ENCODE measurements around the gene C13orf46. TPM values are rescaled to one million over a fixed set of nuclear protein-coding genes. Genes with fewer than 3 reads are reported as not detected.

The C13orf46 gene
- total RNA-seq, 1 donor from 2014 or later = 0.69 TPM

DNA sequence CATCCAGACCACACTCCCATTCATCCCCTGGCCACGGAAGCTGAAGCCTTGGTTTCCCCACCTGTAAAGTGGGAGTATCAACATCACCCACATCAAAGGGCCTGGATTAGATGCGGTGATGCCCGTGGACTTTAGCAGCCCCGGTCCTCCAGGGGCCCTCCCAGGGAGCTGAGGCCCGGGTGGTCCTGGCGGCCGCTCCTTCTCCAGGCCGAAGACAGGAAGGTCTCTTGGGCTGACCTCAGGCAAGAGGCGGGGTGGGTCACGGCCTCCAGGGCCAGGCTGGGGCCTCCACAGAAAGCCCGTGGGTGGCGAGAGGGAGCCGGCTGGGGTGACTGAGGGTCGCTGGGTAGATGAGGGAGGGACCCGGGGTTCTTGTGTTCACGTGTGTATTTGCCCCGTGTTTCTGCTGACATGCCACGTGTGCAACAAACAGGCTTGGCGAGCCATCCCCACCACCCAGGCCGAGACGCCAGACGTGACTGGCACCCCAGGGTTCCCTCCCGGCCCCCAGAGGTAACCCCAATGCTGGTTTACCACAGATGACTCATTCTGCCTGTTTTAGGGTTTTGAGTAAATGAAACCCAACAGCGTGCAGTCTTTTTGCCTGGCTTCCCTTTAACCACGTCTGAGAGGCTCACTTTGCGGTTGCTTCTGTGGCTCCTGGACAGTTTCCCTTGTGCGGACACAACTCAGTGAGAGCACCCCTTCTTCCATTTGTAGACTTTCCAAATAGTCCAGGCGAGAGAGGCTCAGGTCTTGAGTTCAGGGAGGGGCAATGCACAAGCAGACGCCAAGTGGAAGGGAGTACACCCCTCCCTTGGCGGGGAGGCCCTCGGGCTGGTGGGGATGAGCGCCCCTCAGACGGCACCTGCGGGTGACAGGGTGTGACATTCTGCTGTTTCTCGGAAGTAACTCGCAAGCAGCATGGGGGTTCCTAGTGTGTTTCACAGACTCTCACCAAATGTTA is 42.9 kb downstream of the C13orf46 start:
- no peak for TF ChIP-seq CTCF (IDR thresholded peaks at IDR 0.05)

DNA sequence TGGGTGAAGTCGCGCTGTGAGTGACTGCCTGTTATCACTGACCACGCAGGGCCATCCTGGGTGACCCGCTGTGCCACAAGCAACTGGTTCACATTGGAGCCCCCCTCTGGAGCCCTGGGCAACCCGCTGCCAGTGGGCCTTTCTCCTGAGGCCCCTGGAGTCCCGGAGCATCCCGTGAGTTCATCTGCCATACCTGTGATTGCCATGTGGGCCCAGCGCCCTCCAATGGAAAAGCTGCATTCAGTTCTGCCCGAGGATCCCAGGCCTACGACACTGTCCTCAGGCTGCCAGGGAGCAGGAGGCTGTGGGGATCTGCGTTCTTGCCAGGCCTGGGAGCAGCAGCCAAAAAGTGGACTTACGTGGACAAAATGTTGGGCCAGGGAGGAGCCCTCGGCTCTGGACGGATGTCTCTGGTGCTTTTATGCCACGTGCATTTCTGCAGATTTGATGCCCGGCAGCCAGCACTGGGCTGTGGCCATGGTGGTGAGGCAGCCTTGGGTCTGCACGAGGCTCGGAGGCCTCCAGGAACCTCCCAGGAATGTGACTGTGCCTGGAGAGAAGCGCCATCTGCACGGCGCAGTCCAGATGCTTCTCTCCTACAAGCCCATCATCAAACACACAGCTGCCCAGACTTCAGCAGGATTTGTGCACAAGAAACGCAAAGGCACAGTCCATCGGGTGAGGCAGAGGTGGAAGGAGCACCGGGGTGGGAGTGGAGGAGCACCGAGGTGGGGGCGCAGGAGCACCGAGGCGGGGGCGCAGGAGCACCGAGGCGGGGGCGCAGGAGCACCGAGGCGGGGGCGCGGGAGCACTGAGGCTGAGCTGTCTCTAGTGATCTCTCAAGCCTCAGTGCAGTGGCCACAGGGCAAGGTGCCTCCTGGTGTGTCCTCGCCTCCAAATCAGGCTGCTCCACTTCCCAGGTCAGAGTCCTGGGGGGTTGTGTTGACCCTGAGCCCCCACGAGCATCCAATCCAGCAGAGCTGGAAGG is 44.0 kb downstream of the C13orf46 start:
- ATAC-seq (ENCODE audit: low read depth) (no peak), DNase-seq (no peak)
- ChIA-PET POLR2A (no interaction called here), CTCF (no interaction called here)
- Mint-ChIP-seq H3K4me3 (no peak overlapping the region), H3K36me3 (ENCODE audit: low read depth) (no peaks in the 10 kb centered on the region), H3K27me3 (peaks cover 25% of the 10 kb centered on the region), H3K27ac (no peak overlapping the region), H3K9me3 (no peaks in the 10 kb centered on the region), H3K4me1 (peaks cover 1% of the 10 kb centered on the region)
- intact Hi-C loops (cut with micrococcal nuclease) = no loop called here
- no peak for TF ChIP-seq CTCF (IDR thresholded peaks at IDR 0.05)

More for the DNA sequence above, 42.9 kb downstream of the C13orf46 start:
- intact Hi-C loops (cut with micrococcal nuclease) = no loop called here
- H3K4me1 Mint-ChIP-seq = peaks cover 1% of the 10 kb centered on the region
- H3K36me3 Mint-ChIP-seq (ENCODE audit: low read depth) = no peaks in the 10 kb centered on the region
- ATAC-seq (ENCODE audit: low read depth) (no peak), DNase-seq (no peak)
- ChIA-PET POLR2A (no interaction called here), CTCF (no interaction called here)
- H3K4me3 Mint-ChIP-seq = no peak overlapping the region
- no peak overlapping the region for H3K27ac Mint-ChIP-seq
- no peaks in the 10 kb centered on the region for H3K9me3 Mint-ChIP-seq
- H3K27me3 Mint-ChIP-seq = peaks cover 17% of the 10 kb centered on the region

- Mint-ChIP-seq H3K4me1 (peaks cover 1% of the 10 kb centered on the region), H3K4me3 (no peak overlapping the region), H3K9me3 (no peaks in the 10 kb centered on the region), H3K36me3 (ENCODE audit: low read depth) (no peaks in the 10 kb centered on the region), H3K27ac (no peak overlapping the region), H3K27me3 (peaks cover 23% of the 10 kb centered on the region)
- intact Hi-C loops (cut with micrococcal nuclease) = no loop called here
- DNase-seq (no peak), ATAC-seq (ENCODE audit: low read depth) (no peak)
- ChIA-PET CTCF (no interaction called here), POLR2A (no interaction called here)
- TF ChIP-seq CTCF (IDR thresholded peaks at IDR 0.05) = no peak
Measured at GRCh38 chr13:113928685-113929627, 44.9 kb downstream of the C13orf46 start.

DNA sequence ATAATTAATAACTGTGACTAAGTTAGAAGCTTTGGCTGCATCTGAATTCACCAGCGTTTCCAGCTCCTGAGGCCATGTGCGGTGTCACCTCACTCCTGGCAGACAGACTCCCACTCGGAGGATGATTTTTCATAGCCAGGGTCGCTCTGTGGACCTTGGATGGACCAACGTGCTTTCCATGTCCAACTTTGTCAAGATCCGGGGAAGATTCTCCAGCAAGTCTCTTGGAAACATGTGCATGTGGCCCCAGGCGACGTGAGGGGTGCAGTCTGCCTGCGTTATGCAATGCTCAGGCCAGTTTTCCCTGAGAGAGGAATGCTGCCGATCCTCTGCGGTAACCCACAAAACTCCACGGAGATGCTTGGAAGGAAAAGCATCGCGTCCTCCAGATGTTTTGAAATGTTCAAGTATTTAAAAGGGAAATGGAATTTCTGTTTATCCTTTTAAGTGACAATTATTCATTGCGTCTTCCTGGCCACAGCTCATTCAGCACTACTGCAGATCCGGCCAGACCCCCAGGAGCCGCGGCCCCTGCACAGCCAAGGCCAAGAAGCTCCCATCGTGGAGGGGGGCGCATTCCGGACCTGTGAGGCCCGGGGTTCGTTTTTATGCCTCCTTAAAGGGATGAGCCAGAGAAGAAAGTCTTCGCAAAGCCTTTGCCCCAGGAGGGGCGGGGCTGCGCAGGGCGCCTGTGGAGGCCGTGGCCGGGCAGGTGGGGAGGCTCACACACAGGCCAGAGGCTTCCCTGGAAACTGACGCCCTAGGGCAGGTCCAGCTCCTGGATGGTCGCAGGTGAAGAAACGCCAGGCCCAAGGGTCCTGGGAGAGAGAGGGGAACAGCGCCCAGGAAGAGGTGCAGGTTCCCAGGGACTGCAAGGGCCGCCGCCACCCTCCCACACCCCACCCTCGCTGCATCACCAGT is 46.0 kb downstream of the C13orf46 start:
- H3K36me3 Mint-ChIP-seq (ENCODE audit: low read depth) = no peaks in the 10 kb centered on the region
- ATAC-seq (ENCODE audit: low read depth) = no peak
- intact Hi-C loops (cut with micrococcal nuclease) = no loop called here
- ChIA-PET POLR2A (no interaction called here), CTCF (no interaction called here)
- H3K9me3 Mint-ChIP-seq = no peaks in the 10 kb centered on the region
- TF ChIP-seq CTCF (IDR thresholded peaks at IDR 0.05) = no peak
- peaks cover 1% of the 10 kb centered on the region for H3K4me1 Mint-ChIP-seq
- H3K4me3 Mint-ChIP-seq = no peak overlapping the region
- no peak for DNase-seq
- no peak overlapping the region for H3K27ac Mint-ChIP-seq
- peaks cover 23% of the 10 kb centered on the region for H3K27me3 Mint-ChIP-seq

Data from activated B cell treated with CpG ODN at 0.5 μM for 24 hours (primary cell).